Upper lobe of left lung (tissue), 6 donors: ENCODE results near the gene RHOF. TPM values are rescaled to one million over a fixed set of nuclear protein-coding genes. Genes with fewer than 3 reads are reported as not detected.

Experiments
- ATAC-seq, 2 donors: fragments of 200-7000 bp; cut with Tn5 transposase; one replicate each; pipeline ENCODE4 v1.9.1; 2022; ENCODE audit warnings: mild to moderate bottlenecking in 2 of 2, moderate library complexity in 2 of 2; ENCODE audit not compliant: low FRiP score in 2 of 2
- DNase-seq, 2 donors: peaks; one replicate each; pipeline ENCODE4 v3.0.0-alpha.2; 2019 to 2020
- H3K27ac ChIP-seq, 4 donors: fragments of 200-600 bp; sonication (generic); one replicate each; pipeline ENCODE4 v1.5.1; 2016 to 2019
- H3K27me3 ChIP-seq, 4 donors: fragments of 200-600 bp; sonication (generic); one replicate each; pipeline ENCODE4 v1.5.1; 2017 to 2019
- H3K36me3 ChIP-seq, 4 donors: fragments of 200-600 bp; sonication (generic); one replicate each; pipeline ENCODE4 v1.5.1; 2016 to 2019
- H3K4me1 ChIP-seq, 4 donors: fragments of 200-600 bp; sonication (generic); one replicate each; pipeline ENCODE4 v1.5.1; 2018 to 2019
- H3K4me3 ChIP-seq, 4 donors: fragments of 200-600 bp; sonication (generic); one replicate each; pipeline ENCODE4 v1.5.1; 2017 to 2019; ENCODE audit warnings: mild to moderate bottlenecking in 2 of 4, moderate library complexity in 1 of 4
- H3K9me3 ChIP-seq, 4 donors: fragments of 200-600 bp; sonication (generic); one replicate each; pipeline ENCODE4 v1.5.1; 2018 to 2019
- CTCF ChIP-seq, 6 experiments: fragments of 450-650 bp in 4 of 6; fragments of 200-600 bp in 2 of 6; sonication (generic) in 2 of 6; IDR thresholded peaks; one replicate each; pipeline ENCODE4 v1.5.1; 2016 to 2019; ENCODE audit warnings: antibody characterized with exemption in 6 of 6
- EP300 ChIP-seq, 4 donors: sonication (generic); formaldehyde crosslinking; IDR thresholded peaks; one replicate each; pipeline ENCODE4 v1.5.1; 2017; ENCODE audit warnings: antibody characterized with exemption in 4 of 4, control low read depth in 2 of 4
- POLR2A ChIP-seq, 4 donors: fragments of 450-650 bp; IDR thresholded peaks; one replicate each; pipeline ENCODE4 v1.5.1; 2016 to 2017; ENCODE audit warnings: antibody characterized with exemption in 4 of 4, mild to moderate bottlenecking in 2 of 4
- POLR2AphosphoS5 ChIP-seq, 2 donors: sonication (generic); formaldehyde crosslinking; IDR thresholded peaks; one replicate each; pipeline ENCODE4 v1.5.1; 2017; ENCODE audit warnings: antibody characterized with exemption in 2 of 2
- WGBS, 2 donors: methylation state at CpG; one replicate each; pipeline ENCODE4 v1.1.5; 2017 to 2018; 5-methylcytosine and 5-hydroxymethylcytosine counted together
- total RNA-seq, 6 donors: library from RNA; depleted of rRNA in 4 of 6; stranded (reverse); fragments of >200 nt in 4 of 6; gene quantifications; one replicate each; pipeline versions ENCODE4 v1.1.0 to v1.2.1, GENCODE V29; 2016 to 2021
- donor health status: DM: no; HTN: no; CAD: no; lungs with moderate emphysema.
- donor health status: DM: no; HTN: yes; CAD: no; lungs with severe emphysema.

The RHOF gene
- total RNA-seq, 6 donors from 2014 or later: 33.5 to 145 (median 45.5) TPM

- Histone ChIP-seq H3K36me3 (peaks cover 0 to 7% (median 3%) of the 10 kb centered on the region in 4 donors), H3K9me3 (no peaks in the 10 kb centered on the region), H3K27me3 (no peaks in the 10 kb centered on the region), H3K27ac (no peak overlapping the region), H3K4me3 (no peak overlapping the region), H3K4me1 (peaks cover 0 to 14% (median 4%) of the 10 kb centered on the region in 4 donors)
- ATAC-seq (no peak), DNase-seq (no peak)
- TF ChIP-seq POLR2A (IDR thresholded peaks at IDR 0.05) (no peak), POLR2AphosphoS5 (IDR thresholded peaks at IDR 0.05) (no peak), EP300 (IDR thresholded peaks at IDR 0.05) (no peak), CTCF (IDR thresholded peaks at IDR 0.05) (no peak)
- 82 to 91% methylated on average over 11 of the region's 11 CpGs for WGBS, 2 donors
Measured at GRCh38 chr12:121754836-121755235, 38.7 kb downstream of the RHOF start.

GRCh38 chr12:121753844-121754264 lies 39.6 kb downstream of the RHOF start:
- H3K27me3 ChIP-seq: no peaks in the 10 kb centered on the region
- peak; percentile 20 to 58 for ATAC-seq
- no peak for TF ChIP-seq POLR2AphosphoS5 (IDR thresholded peaks at IDR 0.05)
- TF ChIP-seq EP300 (IDR thresholded peaks at IDR 0.05): no peak
- TF ChIP-seq CTCF (IDR thresholded peaks at IDR 0.05): no peak
- peaks cover 0 to 9% (median 4%) of the 10 kb centered on the region in 4 donors for H3K36me3 ChIP-seq
- H3K9me3 ChIP-seq: no peaks in the 10 kb centered on the region
- peak; percentile 71 to 88 for DNase-seq
- H3K27ac ChIP-seq: peak overlapping the region in 2 of 4 donors; percentile 18 to 19
- H3K4me1 ChIP-seq: peaks cover 0 to 14% (median 4%) of the 10 kb centered on the region in 4 donors
- 61 to 71% methylated on average over 5 to 10 of the region's 12 CpGs for WGBS, 2 donors
- H3K4me3 ChIP-seq: no peak overlapping the region

- H3K27me3 ChIP-seq: no peaks in the 10 kb centered on the region
- no peak overlapping the region for H3K27ac ChIP-seq
- H3K36me3 ChIP-seq: peaks cover 0 to 11% (median 2%) of the 10 kb centered on the region in 4 donors
- H3K4me1 ChIP-seq: peaks cover 0 to 14% (median 4%) of the 10 kb centered on the region in 4 donors
- TF ChIP-seq POLR2AphosphoS5 (IDR thresholded peaks at IDR 0.05) (no peak), EP300 (IDR thresholded peaks at IDR 0.05) (no peak)
- ATAC-seq (no peak), DNase-seq (no peak)
- H3K4me3 ChIP-seq: no peak overlapping the region
- WGBS, 2 donors: 92 to 94% methylated on average over 6 to 12 of the region's 12 CpGs
- no peaks in the 10 kb centered on the region for H3K9me3 ChIP-seq
Measured at GRCh38 chr12:121751749-121752351, 41.6 kb downstream of the RHOF start.

- TF ChIP-seq POLR2A (IDR thresholded peaks at IDR 0.05): no peak
- TF ChIP-seq CTCF (IDR thresholded peaks at IDR 0.05): no peak
- no peak for TF ChIP-seq POLR2AphosphoS5 (IDR thresholded peaks at IDR 0.05)
- TF ChIP-seq EP300 (IDR thresholded peaks at IDR 0.05): no peak
- H3K27ac ChIP-seq: no peak overlapping the region
Measured at GRCh38 chr12:121751034-121751433, 42.5 kb downstream of the RHOF start.

GRCh38 chr12:121750507-121750955 lies 43.0 kb downstream of the RHOF start:
- peak in 1 of 2 donors; percentile 20 for ATAC-seq
- Histone ChIP-seq H3K27me3 (no peaks in the 10 kb centered on the region), H3K4me1 (peaks cover 0 to 14% (median 4%) of the 10 kb centered on the region in 4 donors), H3K4me3 (no peak overlapping the region), H3K9me3 (no peaks in the 10 kb centered on the region), H3K36me3 (peaks cover 0 to 11% (median 2%) of the 10 kb centered on the region in 4 donors), H3K27ac (no peak overlapping the region)
- no peak for TF ChIP-seq POLR2AphosphoS5 (IDR thresholded peaks at IDR 0.05)
- no peak for TF ChIP-seq CTCF (IDR thresholded peaks at IDR 0.05)
- no peak for TF ChIP-seq POLR2A (IDR thresholded peaks at IDR 0.05)
- TF ChIP-seq EP300 (IDR thresholded peaks at IDR 0.05): no peak
- no peak for DNase-seq
- WGBS, 2 donors: 0 to 28% methylated on average over 1 of the region's 1 CpG

More at GRCh38 chr12:121751034-121751433, 42.5 kb downstream of the RHOF start:
- peak in 1 of 2 donors; percentile 3 for ATAC-seq
- Histone ChIP-seq H3K4me1 (peaks cover 0 to 14% (median 4%) of the 10 kb centered on the region in 4 donors), H3K27me3 (no peaks in the 10 kb centered on the region), H3K36me3 (peaks cover 0 to 11% (median 2%) of the 10 kb centered on the region in 4 donors), H3K4me3 (no peak overlapping the region), H3K9me3 (no peaks in the 10 kb centered on the region)
- WGBS, 2 donors: 100% methylated on average over 1 of the region's 1 CpG
- no peak for DNase-seq
